Measurements from ENCODE around the gene EEF1A2. TPM values are rescaled to one million over a fixed set of nuclear protein-coding genes. Genes with fewer than 3 reads are reported as not detected.

The EEF1A2 gene
- total and polyA plus RNA-seq, 2 experiments from 2014 or later: 1.3 to 37.1 TPM

GRCh38 chr20:63438121-63438520 lies 60.8 kb downstream of the EEF1A2 start:
- H3K4me3 Mint-ChIP-seq: no peak overlapping the region
- TF ChIP-seq ETS1 (IDR thresholded peaks at IDR 0.05) (no peak), NANOG (IDR thresholded peaks at IDR 0.05; ENCODE audit: borderline replicate concordance) (no peak), REST (IDR thresholded peaks at IDR 0.05; ENCODE audit: unreplicated experiment) (no peak), ZNF331 (CRISPR knock-in tag; IDR thresholded peaks at IDR 0.05; ENCODE audit: low read depth) (no peak), ZNF114 (CRISPR knock-in tag; IDR thresholded peaks at IDR 0.05) (no peak), STAT1 (IDR thresholded peaks at IDR 0.05; ENCODE audit: unreplicated experiment) (no peak), EZH2 (IDR thresholded peaks at IDR 0.05; ENCODE audit: low read depth, unreplicated experiment) (no peak)
- no peaks in the 10 kb centered on the region for H3K36me3 ChIP-seq (ENCODE audit: insufficient read depth)
- no peak overlapping the region for H3K27ac ChIP-seq (ENCODE audit: low read depth)
- H3F3A ChIP-seq (replicated peaks; ENCODE audit: low read depth): 0 out of 2 replicates have a peak, but pooled peaks cover 17% of the 10 kb centered on the region
- H3K36me3 Mint-ChIP-seq (ENCODE audit: low read depth): peaks cover 15% of the 10 kb centered on the region
- peaks cover 20% of the 10 kb centered on the region for H3K27me3 Mint-ChIP-seq (ENCODE audit: insufficient read depth, low read depth, poor library complexity)
- H3K9me2 ChIP-seq (ENCODE audit: insufficient read depth): no peaks in the 10 kb centered on the region
- no peak overlapping the region for H2AFZ ChIP-seq
- peaks cover 25% of the 10 kb centered on the region for H3K4me1 Mint-ChIP-seq
- no peak for ATAC-seq
- H3K9me3 Mint-ChIP-seq: peaks cover 14% of the 10 kb centered on the region; the same call in 2 of the 3 replicates
- H3K27ac Mint-ChIP-seq: no peak overlapping the region
- H3K4me1 ChIP-seq (ENCODE audit: insufficient read depth): peaks cover 4% of the 10 kb centered on the region
- DNase-seq (ENCODE audit: low spot score): no peak
- H4K20me1 ChIP-seq (replicated peaks; ENCODE audit: insufficient read depth): no peaks in the 10 kb centered on the region
- no peak overlapping the region for H3K4me3 ChIP-seq
- no peak overlapping the region for H3K4me2 ChIP-seq
- H3K27me3 ChIP-seq (ENCODE audit: insufficient read depth): no peaks in the 10 kb centered on the region
- no peaks in the 10 kb centered on the region for H3K79me2 ChIP-seq (replicated peaks; ENCODE audit: insufficient read depth)

Other genes with a start within 250 kb of the EEF1A2 start
- gene NKAIN4, start 244.6 kb downstream of the EEF1A2 start, total RNA-seq (2014; rRNA removed; shearing (Covaris generic)): 12.6 and 16.0 TPM in 2 replicates
- gene NKAIN4, start 244.6 kb downstream of the EEF1A2 start, polyA plus RNA-seq (2016; fragmentation: Nextera tagmentation; extraction: Ambion mirVana): 9.5 and 13.2 TPM in 2 replicates
- 88.8 and 95.5 TPM in 2 replicates for gene ARFGAP1, start 226.3 kb downstream of the EEF1A2 start, total RNA-seq (2014; rRNA removed; shearing (Covaris generic))
- 40.6 and 41.5 TPM in 2 replicates for gene ARFGAP1, start 226.3 kb downstream of the EEF1A2 start, polyA plus RNA-seq (2016; fragmentation: Nextera tagmentation; extraction: Ambion mirVana)
- 0.28 and 0.43 TPM in 2 replicates for gene COL20A1, start 205.9 kb downstream of the EEF1A2 start, total RNA-seq (2014; rRNA removed; shearing (Covaris generic))
- gene COL20A1, start 205.9 kb downstream of the EEF1A2 start, polyA plus RNA-seq (2016; fragmentation: Nextera tagmentation; extraction: Ambion mirVana): 0.59 and 0.79 TPM in 2 replicates
- 1.9 and 3.9 TPM in 2 replicates for gene CHRNA4, start 137.7 kb downstream of the EEF1A2 start, total RNA-seq (2014; rRNA removed; shearing (Covaris generic))
- 2.1 and 2.7 TPM in 2 replicates for gene CHRNA4, start 137.7 kb downstream of the EEF1A2 start, polyA plus RNA-seq (2016; fragmentation: Nextera tagmentation; extraction: Ambion mirVana)
- 61.7 and 92.4 TPM in 2 replicates for gene KCNQ2, start 26.4 kb downstream of the EEF1A2 start, total RNA-seq (2014; rRNA removed; shearing (Covaris generic))
- gene KCNQ2, start 26.4 kb downstream of the EEF1A2 start, polyA plus RNA-seq (2016; fragmentation: Nextera tagmentation; extraction: Ambion mirVana): 67.9 and 68.5 TPM in 2 replicates
- gene PPDPF, start 21.7 kb upstream of the EEF1A2 start, total RNA-seq (2014; rRNA removed; shearing (Covaris generic)): 117 and 141 TPM in 2 replicates
- gene PPDPF, start 21.7 kb upstream of the EEF1A2 start, polyA plus RNA-seq (2016; fragmentation: Nextera tagmentation; extraction: Ambion mirVana): 83.9 and 92.9 TPM in 2 replicates
- 0.28 TPM in 1 of 2 replicates, not detected in the other for gene PTK6, start 38.3 kb upstream of the EEF1A2 start, total RNA-seq (2014; rRNA removed; shearing (Covaris generic))
- gene PTK6, start 38.3 kb upstream of the EEF1A2 start, polyA plus RNA-seq (2016; fragmentation: Nextera tagmentation; extraction: Ambion mirVana): 0.07 TPM in 1 of 2 replicates, not detected in the other
- gene SRMS, start 48.7 kb upstream of the EEF1A2 start, total RNA-seq (2014; rRNA removed; shearing (Covaris generic)): 0.50 and 0.59 TPM in 2 replicates
- 0.23 TPM in 1 of 2 replicates, not detected in the other for gene SRMS, start 48.7 kb upstream of the EEF1A2 start, polyA plus RNA-seq (2016; fragmentation: Nextera tagmentation; extraction: Ambion mirVana)
- gene FNDC11, start 55.1 kb upstream of the EEF1A2 start, total RNA-seq (2014; rRNA removed; shearing (Covaris generic)): 5.3 and 6.5 TPM in 2 replicates
- gene FNDC11, start 55.1 kb upstream of the EEF1A2 start, polyA plus RNA-seq (2016; fragmentation: Nextera tagmentation; extraction: Ambion mirVana): 3.4 and 3.5 TPM in 2 replicates
- 39.6 and 48.9 TPM in 2 replicates for gene HELZ2, start 75.2 kb upstream of the EEF1A2 start, total RNA-seq (2014; rRNA removed; shearing (Covaris generic))
- gene HELZ2, start 75.2 kb upstream of the EEF1A2 start, polyA plus RNA-seq (2016; fragmentation: Nextera tagmentation; extraction: Ambion mirVana): 4.6 and 5.2 TPM in 2 replicates
- 19.3 and 20.6 TPM in 2 replicates for gene GMEB2, start 128.0 kb upstream of the EEF1A2 start, total RNA-seq (2014; rRNA removed; shearing (Covaris generic))
- 4.4 and 4.9 TPM in 2 replicates for gene GMEB2, start 128.0 kb upstream of the EEF1A2 start, polyA plus RNA-seq (2016; fragmentation: Nextera tagmentation; extraction: Ambion mirVana)
- gene STMN3, start 154.3 kb upstream of the EEF1A2 start, total RNA-seq (2014; rRNA removed; shearing (Covaris generic)): 42.7 and 61.3 TPM in 2 replicates
- gene STMN3, start 154.3 kb upstream of the EEF1A2 start, polyA plus RNA-seq (2016; fragmentation: Nextera tagmentation; extraction: Ambion mirVana): 28.6 and 29.7 TPM in 2 replicates
- 26.5 and 34.5 TPM in 2 replicates for gene RTEL1, start 159.2 kb upstream of the EEF1A2 start, total RNA-seq (2014; rRNA removed; shearing (Covaris generic))
- gene RTEL1, start 159.2 kb upstream of the EEF1A2 start, polyA plus RNA-seq (2016; fragmentation: Nextera tagmentation; extraction: Ambion mirVana): 13.5 and 14.2 TPM in 2 replicates
- gene TNFRSF6B, start 197.6 kb upstream of the EEF1A2 start, total RNA-seq (2014; rRNA removed; shearing (Covaris generic)): 0.28 and 3.8 TPM in 2 replicates
- gene TNFRSF6B, start 197.6 kb upstream of the EEF1A2 start, polyA plus RNA-seq (2016; fragmentation: Nextera tagmentation; extraction: Ambion mirVana): not detected in 2 replicates
- gene ARFRP1, start 208.9 kb upstream of the EEF1A2 start, total RNA-seq (2014; rRNA removed; shearing (Covaris generic)): 19.0 and 24.6 TPM in 2 replicates
- 16.7 and 18.6 TPM in 2 replicates for gene ARFRP1, start 208.9 kb upstream of the EEF1A2 start, polyA plus RNA-seq (2016; fragmentation: Nextera tagmentation; extraction: Ambion mirVana)
- 25.5 and 39.2 TPM in 2 replicates for gene ZGPAT, start 209.0 kb upstream of the EEF1A2 start, total RNA-seq (2014; rRNA removed; shearing (Covaris generic))
- 21.5 and 25.0 TPM in 2 replicates for gene ZGPAT, start 209.0 kb upstream of the EEF1A2 start, polyA plus RNA-seq (2016; fragmentation: Nextera tagmentation; extraction: Ambion mirVana)
- 3.6 and 12.2 TPM in 2 replicates for gene LIME1, start 237.6 kb upstream of the EEF1A2 start, total RNA-seq (2014; rRNA removed; shearing (Covaris generic))
- 4.7 and 7.4 TPM in 2 replicates for gene LIME1, start 237.6 kb upstream of the EEF1A2 start, polyA plus RNA-seq (2016; fragmentation: Nextera tagmentation; extraction: Ambion mirVana)
- gene SLC2A4RG, start 240.7 kb upstream of the EEF1A2 start, total RNA-seq (2014; rRNA removed; shearing (Covaris generic)): 33.8 and 42.0 TPM in 2 replicates
- 22.8 and 25.3 TPM in 2 replicates for gene SLC2A4RG, start 240.7 kb upstream of the EEF1A2 start, polyA plus RNA-seq (2016; fragmentation: Nextera tagmentation; extraction: Ambion mirVana)

All from GM23338 (cell line).